NCI-H2227 treated with DMSO at 0.1 percent for 48 hours (cell line): ENCODE results near the gene MTUS2.

Source experiments
- DNase-seq: peaks from one replicate; lab custom pipeline; 2025; lab: John Stamatoyannopoulos, UW

MTUS2 gene

DNA sequence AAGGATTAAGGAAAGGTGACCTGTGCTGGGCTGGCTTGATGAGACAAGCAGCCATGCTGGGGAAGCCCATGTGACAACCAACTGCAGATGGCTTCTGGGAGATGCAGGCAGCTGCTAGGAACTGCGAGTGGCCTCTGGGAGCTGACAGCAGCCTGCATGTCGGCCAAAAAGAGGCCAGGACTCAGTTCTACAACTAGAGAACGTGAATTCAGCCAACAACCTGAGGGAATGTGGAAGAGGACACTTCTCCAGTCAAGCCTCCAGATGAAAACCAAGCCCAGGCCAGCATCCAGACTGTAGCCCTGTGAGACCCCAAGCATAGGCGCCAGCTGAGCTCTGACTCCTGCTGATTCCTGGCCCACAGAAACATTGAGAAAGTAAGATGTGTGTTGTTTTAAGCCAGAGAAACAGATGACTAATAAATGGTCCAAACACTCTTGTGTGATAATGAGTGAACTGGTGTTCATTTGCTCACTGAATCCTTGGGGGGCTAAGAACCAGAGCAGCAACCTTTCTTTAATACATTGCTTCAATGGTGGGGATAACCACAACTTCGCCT is 730.4 kb downstream of the MTUS2 start:
- DNase-seq: no peak

DNA sequence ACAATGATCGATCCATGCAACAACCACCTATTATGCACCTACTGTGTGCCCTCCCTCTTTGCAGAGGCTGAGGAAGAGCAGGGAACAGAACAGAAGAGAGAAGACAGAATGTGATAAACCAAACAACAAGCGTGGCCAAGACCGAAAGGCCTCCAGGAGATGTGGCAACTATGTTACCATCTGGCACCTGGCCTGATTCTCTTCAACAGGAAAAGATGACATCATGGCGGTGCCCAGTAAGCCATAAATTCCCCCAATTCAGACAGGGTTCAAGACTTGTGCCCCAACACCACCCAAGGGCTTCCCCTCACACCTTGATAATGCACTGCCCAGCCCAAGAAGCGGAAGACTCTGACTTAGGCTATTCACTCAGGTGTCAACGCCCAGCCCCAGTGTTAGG is 731.1 kb downstream of the MTUS2 start:
- DNase-seq: no peak
